ENCODE measurements around the gene ADGRA1.

- TF ChIP-seq CTCF (IDR thresholded peaks at IDR 0.05 in 4 of 5, conservative IDR thresholded peaks at IDR 0.05 in 1 of 5) = no peak
- no peak for TF ChIP-seq POLR2A (IDR thresholded peaks at IDR 0.05)
Observed at GRCh38 chr10:133129859-133130495, 42.3 kb downstream of the ADGRA1 start.

Measured in gastrocnemius medialis (tissue), 4 donors.